ENCODE measurements around the gene NFKBIZ.
A peak's percentile ranks its signal among the peaks of the same experiment; 100 is the strongest.
"Not testable (repeated sequence)": the region's sequence is repeated elsewhere in the genome, so short reads cannot be mapped to it uniquely, and the experiment has no call there.

NFKBIZ gene

GRCh38 chr3:101903451-101903871, 54.1 kb downstream of the NFKBIZ start:
- H4K20me1 ChIP-seq (ENCODE audit: insufficient read depth, low read length): no peaks in the 10 kb centered on the region
- no peaks in the 10 kb centered on the region for H3K36me3 ChIP-seq (replicated peaks; ENCODE audit: low read depth, low read length)
- TF ChIP-seq EZH2phosphoT487 (IDR thresholded peaks at IDR 0.05; ENCODE audit: low read depth) (no peak), CTCF (IDR thresholded peaks at IDR 0.05; ENCODE audit: low read depth, low read length) (no peak)
- H2AFZ ChIP-seq (ENCODE audit: low read depth, low read length): peak overlapping the region; percentile 63; the same call in 1 of the 2 replicates
- no peaks in the 10 kb centered on the region for H3K9me3 ChIP-seq (ENCODE audit: insufficient read depth, low read length)
- H3K27ac ChIP-seq (ENCODE audit: low read length): no peak overlapping the region; the same call in 1 of the 2 replicates
- H3K27me3 ChIP-seq (ENCODE audit: low read depth, low read length): no peaks in the 10 kb centered on the region
- H3K4me2 ChIP-seq (ENCODE audit: low read length): peak overlapping the region; percentile 16; the same call in 1 of the 2 replicates
- H3K4me3 ChIP-seq (ENCODE audit: low read length): no peak overlapping the region
- H3K4me1 ChIP-seq (ENCODE audit: low read length): peaks cover 54% of the 10 kb centered on the region
- peak overlapping the region; percentile 13; the same call in 1 of the 2 replicates for H3K9ac ChIP-seq (ENCODE audit: low read length)
- no peaks in the 10 kb centered on the region for H3K79me2 ChIP-seq (ENCODE audit: low read length)

GRCh38 chr3:101905573-101905972, 56.3 kb downstream of the NFKBIZ start:
- not testable (repeated sequence) for H3K27me3 ChIP-seq (ENCODE audit: low read depth, low read length); H3K4me2 ChIP-seq (ENCODE audit: low read length); H2AFZ ChIP-seq (ENCODE audit: low read depth, low read length); H3K27ac ChIP-seq (ENCODE audit: low read length); H3K9ac ChIP-seq (ENCODE audit: low read length); H3K36me3 ChIP-seq (replicated peaks; ENCODE audit: low read depth, low read length); H3K9me3 ChIP-seq (ENCODE audit: insufficient read depth, low read length); H4K20me1 ChIP-seq (ENCODE audit: insufficient read depth, low read length); H3K79me2 ChIP-seq (ENCODE audit: low read length); H3K4me3 ChIP-seq (ENCODE audit: low read length)
- H3K4me1 ChIP-seq (ENCODE audit: low read length): peaks cover 35% of the 10 kb centered on the region
